Nephron (organoid): Measurements from ENCODE around the gene IQSEC1.
"Not testable (repeated sequence)": the region's sequence is repeated elsewhere in the genome, so short reads cannot be mapped to it uniquely, and the experiment has no call there.

Experiments
- H3K27ac Mint-ChIP-seq, 3 experiments: 2 replicates each; pipeline ENCODE4 v1.8.0; 2020; ENCODE audit warnings: mixed read lengths in 3 of 3, mild to moderate bottlenecking in 2 of 3, moderate library complexity in 1 of 3
- H3K27me3 Mint-ChIP-seq: 2 replicates; pipeline ENCODE4 v1.8.0; 2021; ENCODE audit warnings: low read depth, mild to moderate bottlenecking, moderate library complexity, mixed read lengths
- H3K36me3 Mint-ChIP-seq: 2 replicates; pipeline ENCODE4 v1.8.0; 2020; ENCODE audit warnings: low read depth, mixed read lengths
- H3K4me1 Mint-ChIP-seq: 2 replicates; pipeline ENCODE4 v1.8.0; 2020; ENCODE audit warnings: mixed read lengths
- H3K4me3 Mint-ChIP-seq, 3 experiments: 2 replicates each; pipeline ENCODE4 v1.8.0; 2020; ENCODE audit warnings: mild to moderate bottlenecking in 3 of 3, mixed read lengths in 3 of 3, moderate library complexity in 2 of 3
- H3K9me3 Mint-ChIP-seq: 2 replicates; pipeline ENCODE4 v1.8.0; 2020; ENCODE audit warnings: mixed read lengths
- CTCF ChIP-seq, 3 experiments: fragments of 200-600 bp; sonication (generic); IDR thresholded peaks; one replicate each; pipeline ENCODE4 v1.5.0; 2021; ENCODE audit warnings: antibody characterized with exemption in 3 of 3; ENCODE audit not compliant: unreplicated experiment in 3 of 3

The IQSEC1 gene

GRCh38 chr3:12879191-12879815 is 193.9 kb downstream of the IQSEC1 start:
- H3K36me3 Mint-ChIP-seq = no peaks in the 10 kb centered on the region
- H3K4me3 Mint-ChIP-seq = peak overlapping the region in 1 of 3 experiments; percentile 28
- no peak overlapping the region for H3K27ac Mint-ChIP-seq
- no peaks in the 10 kb centered on the region for H3K9me3 Mint-ChIP-seq
- peaks cover 4% of the 10 kb centered on the region for H3K27me3 Mint-ChIP-seq
- H3K4me1 Mint-ChIP-seq = peaks cover 8% of the 10 kb centered on the region
- no peak for TF ChIP-seq CTCF (IDR thresholded peaks at IDR 0.05; ENCODE audit: unreplicated experiment in 3 of 3)

- H3K27ac Mint-ChIP-seq, H3K4me3 Mint-ChIP-seq, H3K27me3 Mint-ChIP-seq, H3K4me1 Mint-ChIP-seq, H3K9me3 Mint-ChIP-seq, H3K36me3 Mint-ChIP-seq: not testable (repeated sequence)
These were observed 194.5 kb downstream of the IQSEC1 start for GRCh38 chr3:12878758-12879157.

- H3K27me3 Mint-ChIP-seq = peaks cover 11% of the 10 kb centered on the region
- H3K9me3 Mint-ChIP-seq = no peaks in the 10 kb centered on the region
- peaks cover 6% of the 10 kb centered on the region for H3K4me1 Mint-ChIP-seq
- no peak for TF ChIP-seq CTCF (IDR thresholded peaks at IDR 0.05; ENCODE audit: unreplicated experiment in 3 of 3)
- peak overlapping the region in 1 of 3 experiments; percentile 8 for H3K4me3 Mint-ChIP-seq
- peak overlapping the region in 1 of 3 experiments; percentile 26 for H3K27ac Mint-ChIP-seq
- no peaks in the 10 kb centered on the region for H3K36me3 Mint-ChIP-seq
These were observed 195.1 kb downstream of the IQSEC1 start for GRCh38 chr3:12878141-12878574.

- Mint-ChIP-seq H3K9me3 (no peaks in the 10 kb centered on the region), H3K36me3 (no peaks in the 10 kb centered on the region), H3K4me1 (peaks cover 7% of the 10 kb centered on the region), H3K27me3 (peaks cover 11% of the 10 kb centered on the region), H3K4me3 (peak overlapping the region in 1 of 3 experiments; percentile 23), H3K27ac (no peak overlapping the region)
- no peak for TF ChIP-seq CTCF (IDR thresholded peaks at IDR 0.05; ENCODE audit: unreplicated experiment in 3 of 3)
These were observed 196.2 kb downstream of the IQSEC1 start for GRCh38 chr3:12877040-12877439.

- Mint-ChIP-seq H3K27ac (no peak overlapping the region), H3K27me3 (peaks cover 18% of the 10 kb centered on the region), H3K9me3 (no peaks in the 10 kb centered on the region), H3K36me3 (no peaks in the 10 kb centered on the region), H3K4me3 (peak overlapping the region in 2 of 3 experiments; percentile 23 to 66), H3K4me1 (peaks cover 16% of the 10 kb centered on the region)
- peak in 1 of 3 experiments; percentile 41 for TF ChIP-seq CTCF (IDR thresholded peaks at IDR 0.05; ENCODE audit: unreplicated experiment in 3 of 3)
These were observed 197.1 kb downstream of the IQSEC1 start for GRCh38 chr3:12875857-12876836.

GRCh38 chr3:12871404-12871983 is 201.7 kb downstream of the IQSEC1 start:
- H3K27me3 Mint-ChIP-seq = peaks cover 35% of the 10 kb centered on the region
- H3K4me3 Mint-ChIP-seq = no peak overlapping the region
- peaks cover 34% of the 10 kb centered on the region for H3K4me1 Mint-ChIP-seq

More at GRCh38 chr3:12871404-12871983, 201.7 kb downstream of the IQSEC1 start:
- no peak overlapping the region for H3K27ac Mint-ChIP-seq
- TF ChIP-seq CTCF (IDR thresholded peaks at IDR 0.05; ENCODE audit: unreplicated experiment in 3 of 3) = no peak
- no peaks in the 10 kb centered on the region for H3K9me3 Mint-ChIP-seq
- H3K36me3 Mint-ChIP-seq = no peaks in the 10 kb centered on the region
